ENCODE measurements around the gene KSR1.

DNA sequence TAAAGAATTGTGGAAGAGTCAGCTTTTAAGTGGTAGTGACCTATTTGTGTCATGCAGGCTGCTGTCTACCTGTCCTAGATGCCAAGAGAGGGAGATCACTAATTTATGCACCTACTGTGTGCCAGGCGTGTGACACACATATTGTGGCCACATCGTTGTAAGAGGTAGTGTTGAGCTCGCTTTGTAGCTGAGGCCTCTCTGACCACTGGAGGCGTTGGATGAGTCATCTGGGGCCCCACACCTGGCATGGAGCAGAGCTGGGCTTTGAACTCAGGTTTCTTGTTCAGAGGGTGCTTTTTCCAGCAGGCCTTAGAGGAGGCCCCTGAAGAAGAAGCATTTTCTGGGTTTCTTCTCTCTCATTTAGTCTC lies 122.5 kb downstream of the KSR1 start:
- TF ChIP-seq, protein P1, sequence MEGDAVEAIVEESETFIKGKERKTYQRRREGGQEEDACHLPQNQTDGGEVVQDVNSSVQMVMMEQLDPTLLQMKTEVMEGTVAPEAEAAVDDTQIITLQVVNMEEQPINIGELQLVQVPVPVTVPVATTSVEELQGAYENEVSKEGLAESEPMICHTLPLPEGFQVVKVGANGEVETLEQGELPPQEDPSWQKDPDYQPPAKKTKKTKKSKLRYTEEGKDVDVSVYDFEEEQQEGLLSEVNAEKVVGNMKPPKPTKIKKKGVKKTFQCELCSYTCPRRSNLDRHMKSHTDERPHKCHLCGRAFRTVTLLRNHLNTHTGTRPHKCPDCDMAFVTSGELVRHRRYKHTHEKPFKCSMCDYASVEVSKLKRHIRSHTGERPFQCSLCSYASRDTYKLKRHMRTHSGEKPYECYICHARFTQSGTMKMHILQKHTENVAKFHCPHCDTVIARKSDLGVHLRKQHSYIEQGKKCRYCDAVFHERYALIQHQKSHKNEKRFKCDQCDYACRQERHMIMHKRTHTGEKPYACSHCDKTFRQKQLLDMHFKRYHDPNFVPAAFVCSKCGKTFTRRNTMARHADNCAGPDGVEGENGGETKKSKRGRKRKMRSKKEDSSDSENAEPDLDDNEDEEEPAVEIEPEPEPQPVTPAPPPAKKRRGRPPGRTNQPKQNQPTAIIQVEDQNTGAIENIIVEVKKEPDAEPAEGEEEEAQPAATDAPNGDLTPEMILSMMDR (IDR thresholded peaks at IDR 0.05): no peak
- no peak for TF ChIP-seq POLR2A (IDR thresholded peaks at IDR 0.05)

Data from Peyer's patch (tissue), 4 donors.